Measurements from ENCODE around the gene PDZD11.
"Not testable (repeated sequence)": the region's sequence is repeated elsewhere in the genome, so short reads cannot be mapped to it uniquely, and the experiment has no call there.

The PDZD11 gene, protein sequence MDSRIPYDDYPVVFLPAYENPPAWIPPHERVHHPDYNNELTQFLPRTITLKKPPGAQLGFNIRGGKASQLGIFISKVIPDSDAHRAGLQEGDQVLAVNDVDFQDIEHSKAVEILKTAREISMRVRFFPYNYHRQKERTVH

DNA sequence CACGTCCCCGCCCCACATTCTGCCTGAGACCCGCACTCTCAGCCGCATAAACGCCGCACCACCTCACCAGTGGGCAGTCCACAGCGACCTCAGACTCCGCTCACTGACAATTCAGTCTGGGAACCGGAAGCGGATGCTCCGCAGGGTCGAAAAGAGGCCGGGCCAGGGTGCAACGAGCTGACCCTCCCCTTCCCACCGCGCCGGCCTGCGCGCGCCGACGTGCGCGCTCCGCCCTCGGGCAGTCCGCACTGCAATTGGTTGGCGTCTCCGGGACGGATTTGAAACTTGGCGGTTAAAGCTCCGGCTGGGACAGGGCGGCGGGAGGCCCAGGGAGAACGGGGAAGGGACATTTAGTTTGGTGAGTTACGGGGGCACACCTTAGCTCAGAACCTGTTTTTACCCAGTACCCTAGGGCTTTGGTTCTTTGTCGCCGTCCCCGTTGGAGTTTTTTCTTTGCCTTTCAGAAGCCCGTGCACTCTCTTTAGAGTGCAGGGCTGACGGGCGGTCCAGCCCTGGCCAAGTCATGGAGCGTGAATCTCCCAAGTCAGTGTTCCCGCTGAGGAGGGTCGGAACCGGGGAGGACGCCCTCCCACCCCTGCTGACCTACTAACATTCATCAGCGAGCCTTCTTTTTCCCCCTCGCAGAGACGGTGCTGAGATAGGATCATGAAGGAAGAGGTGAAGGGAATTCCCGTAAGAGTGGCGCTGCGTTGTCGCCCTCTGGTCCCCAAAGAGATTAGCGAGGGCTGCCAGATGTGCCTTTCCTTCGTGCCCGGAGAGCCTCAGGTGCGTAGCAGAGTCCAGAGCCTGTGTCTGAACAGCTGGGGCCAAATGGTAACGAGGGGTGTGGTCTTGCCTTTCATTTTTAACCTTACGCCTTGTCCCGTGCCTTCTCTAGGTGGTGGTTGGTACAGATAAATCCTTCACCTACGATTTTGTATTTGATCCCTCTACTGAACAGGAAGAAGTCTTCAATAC, at the start of gene PDZD11, which contains the start of gene KIF4A:
Gene PDZD11, minus strand, starts transcription at position 135 of the 978 bp plus-strand sequence. CDS start 586 bp downstream, outside the sequence.
Gene KIF4A, plus strand, starts transcription at position 312 of the 978 bp plus-strand sequence. Its CDS starts 355 bp downstream, at position 667.
- DNase-seq: peak; percentile 37 to 58 (median 50)

DNA sequence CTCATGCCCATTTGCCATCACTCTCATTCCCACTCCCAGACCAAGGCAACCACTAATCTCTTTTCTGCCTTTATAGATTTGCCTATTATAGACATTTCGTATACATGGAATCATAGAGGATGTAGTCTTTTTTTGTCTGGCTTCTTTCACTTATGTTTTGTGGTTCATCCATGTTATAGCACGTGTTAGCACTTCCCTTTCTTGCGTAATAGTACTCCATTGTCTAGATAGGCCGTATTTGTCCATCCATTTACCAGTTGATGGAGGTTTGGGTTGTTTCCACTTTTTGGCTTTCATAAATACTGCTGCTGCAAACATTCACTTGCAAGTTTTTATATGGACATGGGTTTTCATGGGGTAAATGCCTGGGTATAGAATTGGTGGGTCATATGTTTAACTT, 48.6 kb upstream of the PDZD11 start:
- DNase-seq: no peak

DNA sequence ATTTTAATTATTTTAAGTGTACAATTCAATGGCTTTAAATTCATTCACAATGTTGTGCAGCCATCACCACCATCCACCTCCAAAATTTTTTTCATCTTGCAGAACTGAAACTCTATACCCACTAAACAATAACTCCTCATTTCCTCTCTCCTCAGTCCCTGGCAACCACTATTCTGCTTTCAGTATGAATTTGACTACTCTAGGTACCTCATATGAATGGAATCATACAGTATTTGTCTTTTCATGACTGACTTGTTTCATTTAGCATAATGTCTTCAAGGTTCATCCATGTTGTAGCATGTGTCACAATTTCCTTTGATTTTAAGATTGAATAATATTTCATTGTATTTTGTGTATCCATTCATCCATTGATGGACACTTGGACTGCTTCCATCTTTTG, 47.0 kb upstream of the PDZD11 start:
- no peak for DNase-seq

DNA sequence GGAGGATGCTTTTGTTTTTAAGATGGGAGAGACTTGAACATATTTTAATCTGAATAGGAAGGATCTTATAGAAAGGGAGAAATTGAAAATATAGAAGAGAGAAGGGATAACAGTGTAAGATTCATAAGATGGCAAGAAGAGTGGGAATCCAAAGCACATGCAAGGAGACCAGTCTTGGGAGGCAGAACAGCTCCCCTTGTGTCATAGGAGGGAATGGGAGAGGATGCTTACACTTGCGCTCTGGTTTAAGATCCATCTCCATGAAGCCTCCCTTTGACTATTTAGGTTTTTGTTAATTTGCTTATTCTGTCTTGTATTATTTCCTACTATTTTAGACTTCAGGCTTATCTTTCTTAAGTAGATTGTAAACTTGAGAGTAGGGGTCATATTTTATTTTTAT, 42.9 kb upstream of the PDZD11 start:
- DNase-seq: no peak

DNA sequence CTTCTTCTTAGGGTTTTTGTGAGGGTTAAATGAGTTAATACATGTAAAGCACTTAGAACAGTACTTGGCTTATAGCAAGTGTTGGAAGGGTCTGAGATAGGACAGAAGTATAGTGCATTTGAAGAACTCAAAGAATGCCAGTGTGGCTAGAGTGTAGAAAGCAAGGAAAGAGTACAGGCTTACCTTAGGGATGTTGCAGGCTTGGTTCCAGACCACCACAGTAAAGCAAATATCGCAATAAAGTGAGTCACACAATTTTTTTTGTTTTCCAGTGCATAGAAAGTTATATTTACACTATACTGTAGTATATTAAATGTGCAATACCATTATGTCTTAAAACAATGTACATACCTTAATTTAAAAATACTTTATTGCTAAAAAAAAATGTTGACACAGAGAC, 41.4 kb upstream of the PDZD11 start:
- DNase-seq: no peak

DNA sequence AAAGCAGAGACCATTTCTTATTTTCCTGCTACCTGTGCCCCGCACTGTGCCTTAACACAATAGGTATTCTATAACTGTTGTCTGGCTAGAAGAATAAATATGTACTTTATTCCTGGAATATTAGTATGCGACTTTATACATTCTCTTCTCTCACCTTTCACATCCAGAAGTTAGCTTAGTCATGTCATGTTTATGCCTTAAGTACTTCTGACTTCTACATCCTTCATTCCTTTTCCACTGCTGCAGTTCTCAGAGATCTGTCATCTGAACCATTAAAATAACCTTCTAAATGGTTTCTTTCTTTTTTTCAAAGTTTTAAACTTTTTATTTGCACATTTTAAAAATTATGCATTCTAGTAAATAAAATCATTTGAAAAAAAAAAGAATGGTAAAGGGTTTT, 34.6 kb upstream of the PDZD11 start:
- DNase-seq: no peak

DNA sequence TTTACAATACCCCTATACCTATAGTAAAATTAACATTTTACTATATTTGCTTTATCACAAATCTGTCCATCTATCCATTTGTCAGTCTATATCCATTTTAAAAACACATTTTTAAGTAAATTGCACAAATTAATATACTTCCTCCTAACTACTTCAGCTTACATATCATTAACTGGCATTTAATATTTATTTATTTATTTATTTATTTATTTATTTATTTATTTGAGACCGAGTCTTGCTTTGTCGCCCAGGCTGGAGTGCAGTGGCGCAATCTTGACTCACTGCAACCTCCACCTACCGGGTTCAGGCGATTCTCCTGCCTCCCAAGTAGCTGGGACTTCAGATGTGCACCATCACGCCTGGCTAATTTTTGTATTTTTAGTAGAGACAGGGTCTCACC, 33.9 kb upstream of the PDZD11 start:
- not testable (repeated sequence) for DNase-seq

DNA sequence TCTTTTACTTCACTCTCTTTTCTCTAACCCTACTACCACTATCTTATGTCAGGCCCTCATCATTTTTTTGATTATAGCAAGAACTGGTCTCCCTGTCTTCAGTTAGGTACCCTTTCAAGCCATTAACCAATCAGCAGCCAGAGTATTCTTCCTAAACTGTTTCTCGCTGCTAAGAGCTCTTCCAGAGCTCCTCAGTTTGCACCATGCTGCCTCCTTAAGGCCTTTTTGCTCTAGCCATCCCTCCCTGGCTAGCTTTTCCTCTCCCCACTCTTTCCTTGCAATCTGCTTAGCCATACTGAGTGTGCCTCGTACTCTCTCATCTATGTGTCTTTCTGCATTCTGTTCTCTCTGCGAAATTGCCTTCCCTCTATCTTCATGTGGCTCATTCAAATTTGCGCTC, 33.1 kb upstream of the PDZD11 start:
- no peak for DNase-seq

DNA sequence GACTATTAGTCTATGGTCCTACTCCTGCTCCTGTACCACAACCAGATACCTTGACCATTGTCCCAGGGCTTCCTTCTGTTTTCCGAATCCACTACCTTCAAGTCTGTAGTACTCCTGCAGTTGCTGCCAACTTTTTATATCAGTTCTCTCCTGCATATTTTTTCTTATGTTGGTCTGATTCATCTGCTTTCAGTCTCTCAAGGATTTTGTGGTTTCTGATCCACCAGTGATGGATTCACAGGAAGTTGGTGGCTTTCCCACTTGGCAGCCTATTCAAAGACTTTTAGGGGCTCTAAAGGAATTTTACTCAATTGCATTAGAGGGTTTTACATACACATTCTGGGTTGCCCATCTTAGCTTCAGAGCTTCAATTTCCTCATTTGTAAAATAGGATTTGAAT, 23.8 kb upstream of the PDZD11 start:
- no peak for DNase-seq

DNA sequence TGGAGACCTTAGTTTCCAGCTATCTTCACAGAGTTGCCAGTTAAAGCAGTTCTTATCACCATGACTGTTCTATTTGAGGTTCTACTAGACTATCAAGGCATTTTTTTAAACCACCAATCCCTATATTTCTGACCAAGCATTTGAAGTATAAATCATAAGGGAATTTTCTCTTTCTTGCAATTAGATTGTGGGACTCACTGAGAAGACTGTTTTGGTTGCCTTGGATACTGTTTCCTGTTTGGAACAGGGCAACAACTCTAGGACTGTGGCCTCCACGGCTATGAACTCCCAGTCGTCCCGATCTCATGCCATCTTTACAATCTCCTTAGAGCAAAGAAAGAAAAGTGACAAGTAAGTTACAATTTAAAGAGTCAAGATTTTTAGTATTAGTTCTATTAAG, 12.0 kb upstream of the PDZD11 start:
- DNase-seq: no peak

DNA sequence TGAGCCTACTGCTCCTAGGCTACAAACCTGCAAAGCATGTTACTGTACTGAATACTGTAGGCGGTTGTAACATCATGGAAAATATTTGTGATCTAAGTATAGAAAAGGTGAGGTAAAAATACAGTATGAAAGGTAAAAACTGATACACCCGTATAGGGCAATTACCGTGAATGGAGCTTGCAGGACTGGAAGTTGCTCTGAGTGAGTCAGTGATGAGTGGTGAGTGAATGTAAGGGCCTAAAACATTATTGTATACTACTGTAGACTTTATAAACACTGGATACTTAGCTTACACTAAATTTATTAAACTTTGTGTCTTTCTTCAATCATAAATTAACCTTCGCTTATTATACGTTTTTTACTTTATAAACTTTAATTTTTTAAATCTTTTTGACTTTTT, 3.9 kb upstream of the PDZD11 start:
- no peak for DNase-seq

DNA sequence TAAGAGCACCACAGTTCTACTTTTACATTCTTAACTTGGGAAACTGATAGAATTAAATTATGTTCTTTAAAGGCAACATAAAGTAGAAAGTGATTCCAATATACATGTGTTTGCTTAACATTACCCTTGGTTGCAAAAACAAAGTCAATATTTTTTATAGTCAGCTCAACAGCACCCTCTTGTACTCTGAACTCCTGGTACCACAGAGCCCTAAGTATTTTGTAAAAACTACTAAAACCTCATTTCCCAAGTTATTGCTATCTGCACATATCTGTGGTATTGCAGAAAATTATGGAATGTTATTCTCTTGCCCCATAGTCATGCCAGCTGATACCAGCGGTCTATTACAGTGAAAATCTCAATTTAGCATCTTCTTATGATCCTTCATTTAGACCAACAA, 3.1 kb upstream of the PDZD11 start:
- DNase-seq: no peak

DNA sequence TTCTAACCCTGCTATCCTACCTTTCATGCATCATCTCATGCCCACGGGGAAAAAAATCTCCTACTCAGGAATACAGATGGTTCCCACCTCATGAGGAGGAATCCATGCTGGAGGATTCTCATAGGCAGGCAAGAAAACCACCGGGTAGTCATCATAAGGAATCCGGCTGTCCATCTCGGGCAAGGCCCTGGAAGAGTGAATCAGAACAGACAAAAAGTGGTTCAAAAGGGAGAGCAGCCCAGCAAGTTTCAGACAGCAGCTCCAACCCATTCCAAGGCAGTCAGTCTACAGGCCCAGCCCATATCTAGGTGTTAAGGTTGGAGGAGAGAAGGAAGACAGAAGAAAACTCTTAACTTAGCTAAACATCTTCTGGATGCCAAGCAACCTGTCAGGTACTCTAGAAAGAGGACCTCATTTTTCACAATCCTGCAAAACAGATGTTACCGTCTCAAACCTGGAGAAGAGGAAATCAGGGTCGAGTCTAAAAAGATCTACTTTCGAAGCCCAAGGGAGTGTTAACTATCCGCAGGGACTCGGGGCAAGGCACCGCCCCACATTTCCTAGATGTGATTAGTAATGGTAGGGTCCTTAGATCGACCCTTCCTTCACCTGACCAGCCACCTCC, 447 bp downstream of the PDZD11 start:
- DNase-seq: no peak

DNA sequence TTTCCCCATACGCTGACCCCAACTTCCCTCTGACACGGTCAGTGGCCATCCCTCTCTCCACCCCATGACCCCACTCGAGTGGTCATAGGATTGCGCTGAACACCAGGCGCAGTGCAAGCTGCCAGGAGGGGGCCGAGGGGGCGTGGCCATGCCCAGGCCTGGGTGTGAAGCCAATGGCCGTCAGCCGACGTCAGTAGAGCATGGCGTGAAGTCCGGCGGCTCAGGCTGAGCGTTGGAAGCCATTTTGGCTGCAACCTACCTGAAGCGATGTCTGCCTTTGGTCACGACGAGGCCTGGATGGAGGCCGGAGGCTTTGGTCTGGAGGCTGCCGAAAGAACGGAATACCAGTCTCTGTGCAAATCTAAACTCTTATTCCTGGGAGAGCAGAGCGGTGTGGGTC, 7.8 kb downstream of the PDZD11 start, which contains the start of gene RAB41:
Gene RAB41, plus strand, starts transcription at position 222 of the 400 bp plus-strand sequence. Its CDS starts 46 bp downstream, at position 268.
- no peak for DNase-seq

DNA sequence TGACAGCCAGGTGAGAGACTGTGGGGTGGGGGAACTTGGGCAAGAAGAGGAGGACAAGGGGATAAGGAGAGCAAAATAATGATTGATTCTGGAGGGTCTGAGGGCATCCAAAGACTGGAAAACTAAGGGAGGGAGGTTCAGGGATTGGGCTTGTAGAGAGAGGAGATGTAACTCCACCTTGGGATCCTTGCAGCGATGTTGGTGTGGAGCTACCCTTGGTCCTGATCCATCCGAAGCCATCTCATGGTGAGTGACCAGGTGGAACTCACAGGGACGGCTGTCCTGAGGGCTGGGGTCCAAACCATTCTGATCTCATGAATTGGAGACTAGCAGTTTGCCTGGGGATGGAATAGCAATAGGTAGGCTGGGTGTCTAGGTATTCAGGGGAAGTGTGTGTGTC, 9.2 kb downstream of the PDZD11 start:
- DNase-seq: no peak

DNA sequence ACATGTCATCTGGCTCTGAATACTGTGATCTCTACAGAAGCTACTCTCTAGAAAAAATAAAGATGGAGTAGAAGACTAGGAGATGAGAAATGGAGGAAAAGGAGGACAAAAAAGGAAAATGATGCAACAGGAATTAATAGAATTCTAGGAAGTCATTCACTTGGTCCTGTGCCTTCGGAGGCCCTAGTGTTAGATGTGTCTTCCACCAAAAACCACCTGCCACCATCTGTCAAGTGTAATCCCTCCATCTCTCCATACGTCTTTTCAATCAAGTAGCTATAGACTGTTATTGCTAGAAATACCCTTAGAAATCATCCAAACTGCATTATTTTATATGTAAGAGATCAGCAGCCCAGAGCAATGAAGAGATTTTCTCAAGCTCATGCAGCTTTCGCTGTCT, 10.6 kb downstream of the PDZD11 start:
- no peak for DNase-seq

DNA sequence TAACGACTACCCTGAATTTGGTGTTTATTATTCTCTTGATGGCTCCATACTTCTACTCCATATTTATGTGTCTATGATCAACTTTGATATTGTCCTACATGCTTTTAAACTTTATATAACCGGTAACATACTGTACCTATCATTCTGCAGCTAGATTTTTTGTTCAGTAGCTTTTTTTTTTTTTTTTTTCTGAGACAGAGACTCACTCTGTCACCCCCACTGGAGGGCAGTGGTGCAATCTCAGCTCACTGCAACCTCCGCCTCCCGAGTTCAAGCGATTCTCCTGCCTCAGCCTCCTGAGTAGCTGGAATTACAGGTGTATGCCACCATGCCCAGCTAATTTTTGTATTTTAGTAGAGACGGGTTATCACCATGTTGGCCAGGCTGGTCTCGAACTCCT, 15.7 kb downstream of the PDZD11 start:
- DNase-seq: not testable (repeated sequence)

DNA sequence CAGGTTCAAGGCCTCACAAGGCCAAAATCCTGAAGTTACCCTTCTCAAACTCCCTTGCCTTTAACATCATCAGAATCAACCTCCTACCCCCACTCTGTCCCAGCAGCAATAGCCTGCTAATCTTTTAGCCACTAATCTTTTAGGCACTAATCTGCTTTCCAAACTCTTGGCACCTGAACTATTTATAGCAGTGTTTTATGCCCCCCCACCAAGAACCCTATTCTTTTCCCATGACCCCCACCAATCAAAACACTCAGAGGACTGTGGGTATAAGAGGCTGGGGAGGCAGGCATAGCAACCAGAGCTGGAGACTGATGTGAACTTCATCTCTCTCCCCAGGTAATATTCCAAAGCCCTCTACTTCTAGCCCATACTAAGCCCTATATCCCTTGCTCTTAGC, 21.7 kb downstream of the PDZD11 start, which contains the start of gene ARR3:
Gene ARR3, plus strand, starts transcription at position 301 of the 400 bp plus-strand sequence. CDS start 1,052 bp downstream, outside the sequence.
- DNase-seq: no peak

DNA sequence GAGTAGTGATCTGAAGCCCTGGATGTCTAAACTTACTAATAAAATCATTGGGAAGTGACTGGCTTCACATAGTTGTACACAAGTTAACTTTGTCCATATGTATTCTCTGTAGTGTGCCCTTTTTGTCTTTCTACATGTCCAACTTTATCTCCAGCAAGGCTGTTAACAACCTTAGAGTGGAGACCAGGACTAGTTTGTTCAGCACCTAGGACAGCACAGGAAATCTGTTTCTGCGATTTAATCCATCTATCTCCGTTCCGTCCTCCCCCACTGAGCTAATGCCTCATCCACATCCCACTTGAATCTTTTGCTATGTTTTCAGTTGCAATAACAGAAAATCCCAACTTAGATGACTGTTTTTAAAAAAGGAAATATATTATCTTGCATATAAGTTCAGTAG, 24.9 kb downstream of the PDZD11 start:
- no peak for DNase-seq

DNA sequence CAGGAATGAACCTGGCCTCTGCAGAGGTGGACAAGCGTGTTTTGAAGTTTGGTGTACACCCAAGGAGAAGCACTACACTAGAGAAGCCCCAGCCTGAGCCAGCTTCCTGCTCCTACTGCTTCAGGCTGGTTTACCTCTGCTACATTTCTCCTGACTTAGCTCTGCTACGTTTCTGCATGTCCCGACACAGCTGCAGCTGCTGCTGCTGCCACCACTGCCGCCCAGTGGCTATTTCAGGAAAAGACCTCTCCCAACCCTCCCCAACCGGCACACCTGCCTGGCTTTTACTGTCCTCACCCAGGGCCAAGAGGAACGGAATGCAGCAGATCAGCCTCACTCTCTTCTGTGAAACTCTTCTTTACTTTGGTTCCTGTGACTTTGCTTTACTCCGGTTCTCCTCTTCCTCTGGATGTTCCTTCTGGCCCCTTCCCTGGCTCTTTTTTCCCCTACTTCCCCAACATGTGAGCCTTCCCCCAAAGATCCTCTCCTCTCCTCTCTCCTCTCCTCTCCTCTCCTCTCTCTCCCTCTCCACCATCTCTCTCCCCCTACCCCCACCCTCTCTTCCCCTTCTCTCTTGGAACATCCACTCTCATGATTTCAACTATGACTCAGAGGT, 26.7 kb downstream of the PDZD11 start:
- DNase-seq: peak in 1 of 4 experiments; percentile 11

DNA sequence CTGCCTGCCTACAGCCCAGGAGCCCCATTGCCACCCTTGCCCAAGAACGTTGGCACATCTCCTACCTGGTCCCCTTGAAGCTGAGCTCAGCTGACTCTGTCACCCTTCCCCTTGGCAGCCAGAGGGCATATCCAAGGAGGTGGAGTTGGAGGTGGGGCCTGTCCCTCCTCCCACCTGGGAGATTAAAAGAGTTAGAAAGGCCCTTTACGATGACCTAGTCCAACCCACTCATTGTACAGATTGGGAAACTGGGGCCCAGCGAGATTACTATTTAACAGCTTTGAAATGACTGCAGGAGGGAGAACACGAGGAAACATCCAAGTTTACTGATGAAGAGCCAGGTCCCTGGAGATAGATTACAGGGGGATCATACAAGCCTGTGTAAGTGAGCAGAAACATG, 29.6 kb downstream of the PDZD11 start, which contains the start of gene P2RY4:
Gene P2RY4, minus strand, starts transcription at position 101 of the 400 bp plus-strand sequence. CDS start 580 bp downstream, outside the sequence.
- DNase-seq: no peak

DNA sequence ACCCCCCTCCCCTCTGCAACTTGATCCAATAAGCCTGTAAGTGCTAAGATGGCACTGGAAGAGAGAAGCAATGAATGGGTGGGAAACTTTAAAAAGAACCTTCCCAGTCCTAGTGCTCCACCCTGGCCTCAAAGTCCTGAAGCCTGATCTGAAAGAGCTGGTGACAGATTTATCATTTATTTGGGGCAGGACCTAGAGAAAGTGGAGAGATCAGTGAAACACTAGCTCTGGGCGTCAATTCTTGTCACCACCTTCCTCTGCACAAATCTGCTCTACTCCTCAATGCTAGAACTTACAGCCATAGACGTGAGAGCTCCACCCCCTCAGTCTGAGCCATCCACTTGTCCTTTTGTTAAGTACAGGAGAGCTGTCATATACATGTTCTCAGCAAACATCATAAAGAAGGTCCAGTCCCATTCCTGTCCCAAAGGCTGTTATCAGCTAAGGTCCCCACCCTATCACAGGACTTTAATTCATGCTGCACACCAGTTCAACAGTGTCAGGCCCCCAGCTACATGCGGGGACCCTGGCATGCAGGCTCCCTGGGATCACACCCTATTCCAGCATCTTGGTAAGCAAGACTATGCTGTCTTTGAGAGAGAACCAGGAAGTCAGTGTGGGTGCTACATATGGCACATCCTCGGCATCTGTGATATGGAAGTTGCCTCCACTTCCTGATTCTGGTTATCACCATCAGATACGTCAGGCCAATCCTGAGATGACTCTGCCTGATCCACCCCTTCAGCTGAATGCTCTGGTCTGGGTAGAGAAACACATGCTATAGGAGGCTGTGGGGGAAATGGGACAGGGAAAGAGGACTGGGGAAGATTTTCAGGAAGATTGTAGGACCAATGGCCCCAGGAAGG, 32.1 kb downstream of the PDZD11 start:
- DNase-seq: no peak
